Transverse colon (tissue), 4 donors: ENCODE measurements around the gene NCKIPSD. TPM values are rescaled to one million over a fixed set of nuclear protein-coding genes. Genes with fewer than 3 reads are reported as not detected.

Experiments used
- DNase-seq: peaks from one replicate; pipeline ENCODE4 v3.0.0-alpha.2; 2019
- H3K27ac ChIP-seq, 4 donors: fragments of 200-600 bp; sonication (generic); 2 replicates each; pipeline ENCODE4 v1.5.1; 2016 to 2018; ENCODE audit warnings: inconsistent platforms in 4 of 4
- H3K27me3 ChIP-seq: fragments of 200-600 bp; sonication (generic); 2 replicates; pipeline ENCODE4 v1.5.1; 2017; ENCODE audit warnings: inconsistent platforms
- H3K36me3 ChIP-seq, 4 donors: fragments of 200-600 bp; sonication (generic); 2 replicates each; pipeline ENCODE4 v1.5.1; 2017 to 2019; ENCODE audit warnings: inconsistent platforms in 4 of 4
- H3K4me1 ChIP-seq, 4 donors: fragments of 200-600 bp; sonication (generic); 2 replicates each; pipeline ENCODE4 v1.5.1; 2017 to 2020; ENCODE audit warnings: inconsistent platforms in 4 of 4
- H3K4me3 ChIP-seq, 4 donors: fragments of 200-600 bp; sonication (generic); 1 replicate in 1 of 4; 2 replicates in 3 of 4; pipeline versions ENCODE4 v1.5.1 to v1.6.1; 2017 to 2019; ENCODE audit warnings: inconsistent platforms in 4 of 4
- H3K9me3 ChIP-seq, 2 donors: fragments of 200-600 bp; sonication (generic); 2 replicates each; pipeline ENCODE4 v1.5.1; 2017 to 2019; ENCODE audit warnings: inconsistent platforms in 2 of 2
- CTCF ChIP-seq, 5 experiments: fragments of 200-600 bp in 3 of 5; fragments of 450-650 bp in 2 of 5; sonication (generic) in 3 of 5; IDR thresholded peaks; 1 replicate in 2 of 5; 2 replicates in 3 of 5; pipeline ENCODE4 v1.5.1; 2016 to 2017; ENCODE audit warnings: antibody characterized with exemption in 5 of 5, inconsistent platforms in 3 of 5, mild to moderate bottlenecking in 2 of 5, moderate library complexity in 1 of 5
- EP300 ChIP-seq: sonication (generic); formaldehyde crosslinking; IDR thresholded peaks from one replicate; pipeline ENCODE4 v1.6.1; 2017; ENCODE audit warnings: antibody characterized with exemption, low read depth
- POLR2A ChIP-seq: fragments of 450-650 bp; IDR thresholded peaks from one replicate; pipeline ENCODE4 v1.6.1; 2016; ENCODE audit warnings: antibody characterized with exemption, mild to moderate bottlenecking, moderate library complexity
- POLR2AphosphoS5 ChIP-seq, 3 donors: sonication (generic); formaldehyde crosslinking; IDR thresholded peaks; one replicate each; pipeline ENCODE4 v1.6.1; 2016; ENCODE audit warnings: antibody characterized with exemption in 3 of 3
- WGBS, 2 donors: methylation state at CpG; one replicate each; pipeline ENCODE4 v1.1.5; 2018; ENCODE audit warnings: low coverage in 1 of 2; 5-methylcytosine and 5-hydroxymethylcytosine counted together
- in situ Hi-C, 4 donors: fragments of 200-750 bp; cut with MboI; loops; one replicate each; pipeline versions ENCODE4 v1.15.0 to v1.15.1; 2017; ENCODE audit warnings: low sequenced_read_pairs in 3 of 4, low pct_ligation_motif_present in 1 of 4, low pct_unique_long_range_greater_than_20kb in 1 of 4
- intact Hi-C: fragments of 100-400 bp; cut with DNase I; formaldehyde crosslinking; loops from one replicate; pipeline ENCODE4 v1.15.1; 2023; ENCODE audit warnings: low total_unique reads
- total RNA-seq, 4 donors: library from RNA; depleted of rRNA; stranded (reverse); fragments of >200 nt; gene quantifications; one replicate each; pipeline ENCODE4 v1.1.0, GENCODE V29; 2016

NCKIPSD gene
- total RNA-seq, 4 donors from 2014 or later = 42.3 to 74.6 (median 49.2) TPM

GRCh38 chr3:48679411-48680391, 6.0 kb downstream of the NCKIPSD start:
- no peak overlapping the region for H3K4me3 ChIP-seq
- intact Hi-C loops = no loop called here
- no peak overlapping the region for H3K27ac ChIP-seq
- peaks cover 0 to 18% (median 4%) of the 10 kb centered on the region in 4 donors for H3K36me3 ChIP-seq
- H3K27me3 ChIP-seq = no peaks in the 10 kb centered on the region
- TF ChIP-seq EP300 (no peak), POLR2AphosphoS5 (IDR thresholded peaks at IDR 0.05) (no peak), CTCF (IDR thresholded peaks at IDR 0.05) (no peak), POLR2A (no peak)
- H3K4me1 ChIP-seq = peaks cover 5 to 17% (median 15%) of the 10 kb centered on the region in 4 donors
- in situ Hi-C loops = no loop called here
- 89% methylated on average over 17 of the region's 20 CpGs; no CpG with 5 or more reads in 1 of the 2 donors for WGBS, 2 donors
- no peak for DNase-seq
- no peaks in the 10 kb centered on the region for H3K9me3 ChIP-seq

- intact Hi-C loops = no loop called here
- Histone ChIP-seq H3K4me3 (no peak overlapping the region), H3K27me3 (no peaks in the 10 kb centered on the region), H3K27ac (no peak overlapping the region), H3K9me3 (no peaks in the 10 kb centered on the region), H3K4me1 (peaks cover 0 to 7% (median 6%) of the 10 kb centered on the region in 4 donors), H3K36me3 (peaks cover 0 to 18% (median 4%) of the 10 kb centered on the region in 4 donors)
- in situ Hi-C loops = no loop called here
- no peak for DNase-seq
- no peak for TF ChIP-seq POLR2A
- TF ChIP-seq EP300 = no peak
- TF ChIP-seq CTCF (IDR thresholded peaks at IDR 0.05) = no peak
- TF ChIP-seq POLR2AphosphoS5 (IDR thresholded peaks at IDR 0.05) = no peak
- 84% methylated on average over 24 of the region's 24 CpGs; no CpG with 5 or more reads in 1 of the 2 donors for WGBS, 2 donors
Measured at GRCh38 chr3:48678566-48679380, 6.9 kb downstream of the NCKIPSD start.

GRCh38 chr3:48678056-48678455, 7.7 kb downstream of the NCKIPSD start:
- WGBS, 2 donors = 82 to 91% methylated on average over 3 to 4 of the region's 4 CpGs
- H3K4me3 ChIP-seq = no peak overlapping the region
- in situ Hi-C loops (no loop called here), intact Hi-C loops (no loop called here)
- no peaks in the 10 kb centered on the region for H3K9me3 ChIP-seq
- H3K27ac ChIP-seq = no peak overlapping the region
- peaks cover 0 to 18% (median 4%) of the 10 kb centered on the region in 4 donors for H3K36me3 ChIP-seq
- no peak for TF ChIP-seq POLR2AphosphoS5 (IDR thresholded peaks at IDR 0.05)
- TF ChIP-seq CTCF (IDR thresholded peaks at IDR 0.05) = no peak
- no peak for TF ChIP-seq POLR2A
- no peak for TF ChIP-seq EP300
- peaks cover 0 to under 1% (median under 1%) of the 10 kb centered on the region in 4 donors for H3K4me1 ChIP-seq
- DNase-seq = no peak
- no peaks in the 10 kb centered on the region for H3K27me3 ChIP-seq

- DNase-seq = no peak
Measured at GRCh38 chr3:48674505-48674904, 11.2 kb downstream of the NCKIPSD start.

More at GRCh38 chr3:48674505-48674904, 11.2 kb downstream of the NCKIPSD start:
- TF ChIP-seq POLR2AphosphoS5 (IDR thresholded peaks at IDR 0.05) (no peak), CTCF (IDR thresholded peaks at IDR 0.05) (no peak), POLR2A (no peak), EP300 (no peak)
- 93% methylated on average over 9 of the region's 9 CpGs; no CpG with 5 or more reads in 1 of the 2 donors for WGBS, 2 donors
- Histone ChIP-seq H3K9me3 (no peaks in the 10 kb centered on the region), H3K27ac (no peak overlapping the region), H3K27me3 (no peaks in the 10 kb centered on the region), H3K4me3 (no peak overlapping the region), H3K36me3 (no peaks in the 10 kb centered on the region), H3K4me1 (no peaks in the 10 kb centered on the region)
- in situ Hi-C loops = no loop called here
- intact Hi-C loops = no loop called here
